HG03558 (cell line): ENCODE data around the gene FAM83B.

Source experiments
- ATAC-seq: cut with Tn5 transposase; IDR thresholded peaks from one replicate; pipeline ENCODE4 v1.9.1; 2021; ENCODE audit warnings: moderate number of reproducible peaks; ENCODE audit not compliant: unreplicated experiment; ENCODE audit errors: extremely low read depth

The FAM83B gene

GRCh38 chr6:54893818-54894217 lies 47.2 kb downstream of the FAM83B start:
- no peak for ATAC-seq

GRCh38 chr6:54896302-54896701 lies 49.7 kb downstream of the FAM83B start:
- no peak for ATAC-seq

GRCh38 chr6:54897462-54898189 lies 51.1 kb downstream of the FAM83B start:
- ATAC-seq, result no peak

GRCh38 chr6:54898767-54899166 lies 52.2 kb downstream of the FAM83B start:
- ATAC-seq, result no peak

GRCh38 chr6:54899442-54899841 lies 52.9 kb downstream of the FAM83B start:
- no peak for ATAC-seq

GRCh38 chr6:54899986-54900385 lies 53.4 kb downstream of the FAM83B start:
- no peak for ATAC-seq

GRCh38 chr6:54900666-54901065 lies 54.1 kb downstream of the FAM83B start:
- ATAC-seq, result no peak

- no peak for ATAC-seq
Observed at GRCh38 chr6:54903884-54904283, 57.3 kb downstream of the FAM83B start.

GRCh38 chr6:54907355-54907754 lies 60.8 kb downstream of the FAM83B start:
- no peak for ATAC-seq

- ATAC-seq, result no peak
Observed at GRCh38 chr6:54909184-54909583, 62.6 kb downstream of the FAM83B start.

GRCh38 chr6:54910431-54910884 lies 63.9 kb downstream of the FAM83B start:
- ATAC-seq, result no peak

- ATAC-seq, result no peak
Observed at GRCh38 chr6:54910921-54911320, 64.3 kb downstream of the FAM83B start.

GRCh38 chr6:54913211-54913610 lies 66.6 kb downstream of the FAM83B start:
- no peak for ATAC-seq

GRCh38 chr6:54916858-54917257 lies 70.3 kb downstream of the FAM83B start:
- ATAC-seq, result no peak

- no peak for ATAC-seq
Observed at GRCh38 chr6:54920628-54921027, 74.1 kb downstream of the FAM83B start.

GRCh38 chr6:54921891-54922290 lies 75.3 kb downstream of the FAM83B start:
- no peak for ATAC-seq

GRCh38 chr6:54929245-54929909 lies 82.8 kb downstream of the FAM83B start:
- no peak for ATAC-seq

- no peak for ATAC-seq
Observed at GRCh38 chr6:54932622-54933021, 86.1 kb downstream of the FAM83B start.

GRCh38 chr6:54935739-54936138 lies 89.2 kb downstream of the FAM83B start:
- no peak for ATAC-seq

GRCh38 chr6:54937371-54937770 lies 90.8 kb downstream of the FAM83B start:
- no peak for ATAC-seq

GRCh38 chr6:54957698-54958097 lies 111.1 kb downstream of the FAM83B start:
- ATAC-seq, result no peak

GRCh38 chr6:54958446-54958845 lies 111.9 kb downstream of the FAM83B start:
- no peak for ATAC-seq
